ENCODE results near the gene ADD1. TPM values are rescaled to one million over a fixed set of nuclear protein-coding genes. Genes with fewer than 3 reads are reported as not detected.
"Not testable (repeated sequence)": the region's sequence is repeated elsewhere in the genome, so short reads cannot be mapped to it uniquely, and the experiment has no call there.

The ADD1 gene
- total RNA-seq, 1 donor from 2014 or later: 213 TPM

DNA sequence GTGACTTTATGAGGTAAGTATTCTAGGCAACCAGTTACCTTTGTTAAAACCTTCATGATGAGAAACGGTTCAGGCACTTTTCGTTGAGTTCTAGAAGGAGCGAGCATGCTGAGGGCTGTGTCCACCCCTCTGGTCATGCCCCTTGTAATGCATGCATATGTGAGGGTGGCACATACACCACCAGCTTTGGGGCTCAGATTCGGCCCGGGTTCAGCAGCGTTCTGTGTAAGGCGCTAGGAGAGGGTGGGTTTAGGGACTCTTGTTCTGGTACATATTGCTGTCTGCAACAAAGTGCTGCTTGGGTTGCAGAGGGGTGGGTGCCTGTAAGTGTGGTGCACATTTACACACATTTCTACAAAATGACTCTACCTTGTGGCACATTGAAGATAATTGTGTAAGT is 65.0 kb downstream of the ADD1 start:
- intact Hi-C loops (cut with DNase I): no loop called here
- no peak for DNase-seq (ENCODE audit: low spot score)

DNA sequence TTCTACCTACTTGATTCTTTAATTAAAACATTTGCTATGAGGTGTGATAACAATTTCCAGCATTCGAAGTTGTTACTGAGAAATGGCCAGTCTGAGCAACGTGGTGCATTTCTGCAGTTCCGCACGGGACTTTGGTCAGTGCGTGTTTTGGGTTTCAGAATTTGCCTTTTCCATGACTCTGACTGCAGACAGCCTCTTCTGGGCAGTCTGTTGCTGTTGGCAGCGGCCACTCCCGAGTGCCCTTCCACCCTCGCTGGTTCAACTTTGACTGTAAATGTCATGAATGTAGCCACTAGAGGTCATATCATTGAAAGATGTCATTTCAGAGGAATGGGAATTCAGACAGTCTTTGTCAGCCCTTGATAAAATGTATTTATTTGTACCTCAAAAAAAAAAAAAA is 65.9 kb downstream of the ADD1 start:
- intact Hi-C loops (cut with DNase I): no loop called here
- DNase-seq (ENCODE audit: low spot score): no peak

- intact Hi-C loops (cut with DNase I): no loop called here
- no peak for DNase-seq (ENCODE audit: low spot score)
Measured at GRCh38 chr4:2910409-2910808, 66.8 kb downstream of the ADD1 start.

- intact Hi-C loops (cut with DNase I): no loop called here
Measured at GRCh38 chr4:2911868-2912267, 68.2 kb downstream of the ADD1 start.

DNA sequence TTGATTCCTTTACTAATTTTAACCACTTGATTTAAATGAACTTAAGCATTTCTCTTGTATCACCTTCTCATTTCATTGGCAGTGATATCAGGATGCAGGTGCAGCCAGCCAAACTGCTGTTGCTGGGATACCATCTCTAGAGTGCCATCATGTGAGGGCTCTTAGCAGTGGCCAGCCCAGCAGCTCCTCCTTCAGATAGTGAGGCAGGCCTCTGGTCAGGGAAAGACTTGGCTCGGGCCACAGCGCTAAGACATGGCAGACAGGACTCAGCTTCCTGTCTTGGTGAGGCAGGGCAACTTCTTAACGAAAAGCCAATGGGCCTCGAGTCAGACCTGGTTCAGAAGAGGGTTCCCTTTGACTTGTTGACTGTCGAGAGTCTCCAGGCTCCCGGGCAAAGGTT is 69.5 kb downstream of the ADD1 start:
- intact Hi-C loops (cut with DNase I): no loop called here
- DNase-seq (ENCODE audit: low spot score): no peak

More at GRCh38 chr4:2911868-2912267, 68.2 kb downstream of the ADD1 start:
- DNase-seq (ENCODE audit: low spot score): no peak

DNA sequence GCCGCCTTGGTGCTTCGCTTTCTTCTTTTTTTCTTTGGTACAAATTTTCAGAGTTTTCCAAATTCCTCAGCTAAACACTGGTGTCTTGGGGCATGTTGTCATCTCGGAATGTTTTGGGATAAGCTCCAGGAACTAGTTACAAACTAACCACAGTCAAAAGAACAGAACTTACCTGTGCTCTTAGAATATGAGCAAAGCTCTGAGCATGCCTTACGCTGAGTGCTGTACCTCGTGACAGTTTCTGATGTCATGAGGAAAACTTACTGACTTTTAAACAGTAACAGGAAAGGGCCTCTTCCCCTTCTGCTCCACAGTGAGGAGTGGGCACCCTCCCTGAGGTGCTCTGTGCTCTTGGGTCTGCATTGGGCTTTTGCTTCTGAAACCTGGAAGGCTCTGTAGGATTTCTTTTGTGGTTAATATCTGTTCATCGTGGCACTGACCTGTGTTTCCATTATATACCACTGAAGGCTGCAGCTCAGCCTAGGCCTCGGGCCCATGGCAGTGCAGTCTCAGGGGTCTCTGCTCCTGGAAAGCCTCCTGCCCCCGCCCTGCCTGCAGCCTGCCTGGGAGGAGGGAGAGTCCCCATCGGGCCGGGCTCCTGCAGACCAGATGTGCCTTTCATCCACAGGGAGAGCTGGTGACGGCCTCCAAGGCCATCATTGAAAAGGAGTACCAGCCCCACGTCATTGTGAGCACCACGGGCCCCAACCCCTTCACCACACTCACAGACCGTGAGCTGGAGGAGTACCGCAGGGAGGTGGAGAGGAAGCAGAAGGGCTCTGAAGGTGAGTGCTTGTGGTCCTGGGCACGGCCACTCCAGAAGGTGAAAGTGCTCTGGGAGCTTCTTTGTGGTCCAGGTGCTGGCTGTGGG is 70.8 kb downstream of the ADD1 start:
- DNase-seq (ENCODE audit: low spot score): no peak
- intact Hi-C loops (cut with DNase I): no loop called here

GRCh38 chr4:2915789-2916188 is 72.1 kb downstream of the ADD1 start:
- DNase-seq (ENCODE audit: low spot score): no peak
- intact Hi-C loops (cut with DNase I): no loop called here

DNA sequence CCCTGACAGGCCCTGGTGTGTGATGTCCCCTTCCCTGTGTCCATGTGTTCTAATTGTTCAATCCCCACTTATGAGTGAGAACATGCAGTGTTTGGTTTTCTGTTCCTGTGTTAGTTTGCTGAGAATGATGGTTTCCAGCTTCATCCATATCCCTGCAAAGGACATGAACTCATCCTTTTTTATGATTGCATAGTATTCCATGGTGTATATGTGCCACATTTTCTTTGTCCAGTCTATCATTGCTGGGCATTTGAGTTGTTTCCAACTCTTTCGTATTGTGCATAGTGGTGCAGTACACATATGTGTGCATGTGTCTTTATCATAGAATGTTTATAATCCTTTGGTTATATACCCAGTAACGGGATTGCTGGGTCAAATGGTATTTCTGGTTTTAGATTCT is 73.1 kb downstream of the ADD1 start:
- intact Hi-C loops (cut with DNase I); DNase-seq (ENCODE audit: low spot score): not testable (repeated sequence)

DNA sequence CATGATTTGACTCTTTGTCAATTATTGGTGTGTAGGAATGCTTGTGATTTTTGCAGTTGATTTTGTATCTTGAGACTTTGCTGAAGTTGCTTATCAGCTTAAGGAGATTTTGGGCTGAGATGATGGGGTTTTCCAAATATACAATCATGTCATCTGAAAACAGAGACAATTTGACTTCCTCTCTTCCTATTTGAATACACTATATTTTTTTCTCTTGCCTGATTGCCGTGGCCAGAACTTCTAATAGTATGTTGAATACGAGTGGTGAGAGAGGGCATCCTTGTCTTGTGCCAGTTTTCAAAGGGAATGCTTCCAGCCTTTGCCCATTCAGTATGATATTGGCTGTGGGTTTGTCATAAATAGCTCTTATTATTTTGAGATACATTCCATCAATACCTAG is 74.7 kb downstream of the ADD1 start:
- intact Hi-C loops (cut with DNase I); DNase-seq (ENCODE audit: low spot score): not testable (repeated sequence)

DNA sequence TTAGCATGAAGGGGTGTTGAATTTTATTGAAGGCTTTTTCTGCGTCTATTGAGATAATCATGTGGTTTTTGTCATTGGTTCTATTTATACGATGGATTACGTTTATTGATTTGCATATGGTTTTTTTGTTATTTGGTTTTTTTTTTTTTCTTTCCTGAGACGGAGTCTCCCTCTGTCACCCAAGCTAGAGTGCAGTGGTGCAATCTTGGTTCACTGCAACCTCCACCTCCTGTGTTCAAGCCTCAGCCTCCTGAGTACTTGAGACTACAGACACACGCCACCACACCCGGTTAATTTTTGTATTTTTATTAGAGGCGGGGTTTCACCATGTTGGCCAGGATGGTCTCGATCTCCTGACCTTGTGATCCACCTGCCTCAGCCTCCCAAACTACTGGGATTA is 75.1 kb downstream of the ADD1 start:
- peak; percentile 15 for DNase-seq (ENCODE audit: low spot score)
- intact Hi-C loops (cut with DNase I): not testable (repeated sequence)

DNA sequence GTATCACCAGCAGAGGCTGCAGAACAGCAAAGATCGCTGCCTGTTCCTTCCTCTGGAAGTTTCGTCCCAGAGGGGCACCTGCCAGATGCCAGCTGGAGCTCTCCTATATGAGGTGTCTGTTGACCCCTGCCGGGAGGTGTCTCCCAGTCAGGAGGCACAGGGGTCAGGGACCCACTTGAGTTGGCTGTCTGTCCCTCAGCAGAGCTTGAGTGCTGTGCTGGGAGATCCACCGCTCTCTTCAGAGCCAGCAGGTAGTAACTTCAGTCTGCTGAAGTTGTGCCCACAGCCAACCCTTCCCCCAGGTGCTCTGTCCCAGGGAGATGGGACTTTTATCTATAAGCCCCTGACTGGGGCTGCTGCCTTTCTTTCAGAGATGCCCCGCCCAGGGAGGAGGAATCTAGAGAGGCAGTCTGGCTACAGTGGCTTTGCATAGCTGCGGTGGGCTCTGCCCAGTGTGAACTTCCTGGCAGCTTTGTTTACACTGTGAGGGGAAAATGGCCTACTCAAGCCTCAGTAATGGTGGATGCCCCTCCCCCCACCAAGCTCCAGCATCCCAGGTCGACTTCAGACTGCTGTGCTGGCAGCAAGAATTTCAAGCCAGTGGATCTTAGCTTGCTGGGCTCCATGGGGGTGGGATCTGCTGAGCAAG is 78.9 kb downstream of the ADD1 start:
- intact Hi-C loops (cut with DNase I): not testable (repeated sequence)
- DNase-seq (ENCODE audit: low spot score): peak; percentile 36

DNA sequence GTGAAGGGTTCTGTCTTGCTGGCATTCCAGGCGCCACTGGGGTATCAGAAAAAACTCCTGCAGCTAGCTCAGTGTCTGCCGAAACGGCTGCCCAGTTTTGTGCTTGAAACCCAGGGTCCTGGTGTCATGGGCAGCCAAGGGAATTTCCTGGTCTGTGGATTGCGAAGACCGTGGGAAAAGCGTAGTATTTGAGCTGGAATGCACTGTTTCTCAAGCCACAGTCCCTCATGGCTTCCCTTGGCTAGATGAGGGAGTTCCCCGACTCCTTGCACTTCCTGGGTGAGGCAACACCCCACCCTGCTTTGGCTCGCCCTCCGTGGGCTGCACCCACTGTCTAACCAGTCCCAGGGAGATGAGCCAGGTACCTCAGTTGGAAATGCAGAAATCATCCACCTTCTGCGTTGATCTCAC is 79.5 kb downstream of the ADD1 start:
- intact Hi-C loops (cut with DNase I): no loop called here

DNA sequence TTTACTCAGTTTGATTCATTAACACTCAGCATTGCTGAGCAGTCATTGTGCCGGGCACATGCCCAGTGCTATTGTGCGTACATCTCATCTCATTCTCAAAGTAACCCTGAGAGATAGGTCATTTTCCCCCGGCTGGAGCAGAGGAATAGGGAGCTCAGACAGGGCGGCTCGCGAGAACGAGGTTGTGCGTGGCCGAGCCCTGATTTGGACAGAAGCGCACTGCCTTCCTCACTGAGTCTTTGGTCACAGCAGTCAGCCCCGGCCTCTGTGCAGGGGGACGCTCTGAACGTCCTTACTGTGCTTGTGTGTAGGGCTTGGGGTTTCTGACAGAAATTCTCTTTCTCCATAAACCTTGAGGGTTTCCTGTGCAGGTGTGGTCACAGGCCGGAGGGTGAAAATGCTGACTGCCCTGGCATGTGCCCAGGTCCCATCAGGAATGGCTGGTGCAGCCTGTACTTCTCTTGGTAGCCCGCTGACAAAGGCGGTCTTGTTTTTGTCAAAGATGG is 80.1 kb downstream of the ADD1 start:
- DNase-seq (ENCODE audit: low spot score): peak; percentile 54
- intact Hi-C loops (cut with DNase I): no loop called here

More for the DNA sequence above, 79.5 kb downstream of the ADD1 start:
- peak; percentile 58 for DNase-seq (ENCODE audit: low spot score)

DNA sequence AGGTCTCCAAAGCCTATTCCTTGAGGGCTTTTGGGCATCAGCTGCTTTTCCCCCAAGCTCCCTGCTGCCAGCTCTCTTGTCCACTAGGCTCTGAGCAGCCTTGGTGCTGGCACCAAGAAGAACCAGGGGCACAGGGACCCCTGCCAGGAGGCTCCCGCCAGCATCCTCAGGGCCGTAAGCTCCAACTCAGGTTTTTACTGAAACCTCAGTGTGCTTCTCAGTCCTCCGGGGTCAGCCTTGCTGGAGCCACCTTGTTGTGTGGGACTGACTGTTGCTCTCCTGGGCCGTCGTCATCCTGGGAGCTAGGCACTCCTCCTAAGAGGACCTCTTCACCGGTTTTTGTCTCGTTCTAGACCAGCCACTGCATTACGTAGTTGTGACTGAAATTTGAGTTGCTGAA is 80.6 kb downstream of the ADD1 start:
- intact Hi-C loops (cut with DNase I): no loop called here
- DNase-seq (ENCODE audit: low spot score): peak; percentile 47

- peak; percentile 43 for DNase-seq (ENCODE audit: low spot score)
- intact Hi-C loops (cut with DNase I): no loop called here
Measured at GRCh38 chr4:2924765-2925301, 81.2 kb downstream of the ADD1 start.

DNA sequence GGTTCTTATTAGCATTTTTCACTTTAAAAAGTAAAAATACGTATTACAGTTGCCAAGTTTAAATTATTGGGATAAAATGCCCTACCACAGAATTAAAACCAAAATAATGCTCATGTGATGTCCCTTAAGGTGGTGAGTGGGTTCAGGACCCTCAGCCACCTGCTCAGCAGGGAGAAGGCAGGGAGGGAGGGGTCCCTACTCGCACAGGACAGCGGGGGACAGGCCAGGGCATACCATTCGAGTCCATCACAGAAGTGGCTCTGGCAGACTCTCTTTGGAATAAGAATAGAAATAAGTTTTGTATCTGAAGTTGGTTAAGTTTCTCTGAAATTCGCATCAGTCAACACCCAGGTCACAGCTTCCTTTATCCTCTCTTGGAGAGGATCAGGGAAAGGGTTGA is 81.9 kb downstream of the ADD1 start:
- peak; percentile 57 for DNase-seq (ENCODE audit: low spot score)
- intact Hi-C loops (cut with DNase I): no loop called here

DNA sequence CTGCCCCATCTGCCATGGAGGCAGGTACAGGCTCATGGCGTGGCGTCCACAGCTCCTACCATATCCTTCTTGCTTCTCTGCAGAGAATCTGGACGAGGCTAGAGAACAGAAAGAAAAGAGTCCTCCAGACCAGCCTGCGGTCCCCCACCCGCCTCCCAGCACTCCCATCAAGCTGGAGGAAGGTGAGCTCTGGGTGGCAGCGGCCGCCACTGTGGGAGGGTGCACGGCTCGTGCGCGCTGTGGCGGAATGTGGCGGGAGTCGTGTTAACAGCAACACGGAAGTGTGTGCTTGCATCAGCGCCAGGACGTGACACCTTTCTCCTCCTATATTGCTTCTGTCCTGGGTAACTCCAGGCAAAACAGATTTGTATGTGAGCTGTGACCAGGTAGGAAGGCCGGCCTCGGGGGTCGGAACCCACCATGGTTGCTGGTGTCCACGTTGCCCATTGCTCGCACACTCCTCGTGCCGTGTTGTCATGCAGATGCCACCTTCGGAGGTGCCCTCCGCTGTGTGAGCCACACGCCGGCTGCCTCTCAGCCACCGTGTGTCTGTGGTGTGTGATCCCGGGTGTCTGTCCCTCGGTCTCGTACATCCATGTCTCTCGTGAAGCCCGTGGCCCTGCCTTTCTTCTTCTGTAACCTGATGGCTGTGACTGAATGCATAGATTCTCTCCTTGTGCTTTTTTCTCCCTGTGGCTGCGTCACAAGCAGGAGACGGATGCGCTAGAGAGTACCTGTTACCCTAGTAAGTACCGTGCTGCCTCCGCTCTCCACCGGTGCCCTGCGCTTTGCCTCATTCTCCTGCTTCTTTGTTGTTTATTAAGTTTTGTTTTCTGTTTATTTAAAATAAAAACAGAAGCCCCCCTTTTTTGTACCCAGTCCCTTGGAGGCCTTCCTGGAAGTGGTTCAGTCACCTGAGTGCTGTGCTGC is 82.6 kb downstream of the ADD1 start:
- intact Hi-C loops (cut with DNase I): no loop called here
- peak; percentile 66 for DNase-seq (ENCODE audit: low spot score)

GRCh38 chr4:2927016-2927695 is 83.5 kb downstream of the ADD1 start:
- no peak for DNase-seq (ENCODE audit: low spot score)
- intact Hi-C loops (cut with DNase I): no loop called here

DNA sequence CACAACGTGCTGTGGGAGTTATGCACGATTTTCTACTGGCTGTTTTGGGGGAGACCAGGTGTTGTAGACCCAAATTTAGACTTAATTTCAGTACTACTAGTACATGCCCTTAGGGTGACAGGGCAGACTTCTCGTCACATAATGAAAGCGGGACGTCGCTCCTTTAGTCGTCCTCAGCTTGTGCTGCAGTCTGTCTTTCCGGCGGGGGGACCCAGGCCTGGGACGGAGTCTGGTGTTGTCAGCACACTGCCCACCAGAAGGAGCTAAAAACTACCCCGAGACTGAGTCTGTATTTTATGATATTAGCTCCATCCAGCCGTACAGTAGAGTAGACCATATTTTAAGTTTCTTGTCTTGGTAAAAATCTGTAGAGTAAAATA is 84.0 kb downstream of the ADD1 start:
- intact Hi-C loops (cut with DNase I): no loop called here

More for the DNA sequence above, 84.0 kb downstream of the ADD1 start:
- DNase-seq (ENCODE audit: low spot score): peak; percentile 44
